B cell (primary cell): Measurements from ENCODE around the gene WBP2. TPM values are rescaled to one million over a fixed set of nuclear protein-coding genes. Genes with fewer than 3 reads are reported as not detected.

ENCODE experiments used
- ATAC-seq: fragments of 200-7000 bp; cut with Tn5 transposase; one replicate; pipeline ENCODE4 v1.10.0; 2021; ENCODE audit warnings: low read depth, mild to moderate bottlenecking, moderate number of reproducible peaks, moderate library complexity
- CTCF ChIA-PET: fragments of 350-600 bp; sonication (Branson Sonifier 250); formaldehyde crosslinking; loops from one replicate; lab custom pipeline; 2021; ENCODE audit warnings: antibody characterized with exemption, inconsistent platforms; lab: Charles Lee
- POLR2A ChIA-PET: fragments of 350-600 bp; sonication (Branson Sonifier 250); formaldehyde crosslinking; loops from one replicate; lab custom pipeline; 2021; ENCODE audit warnings: antibody characterized with exemption; lab: Charles Lee
- DNase-seq: peaks from one replicate; pipeline ENCODE4 v3.0.0; 2013
- H2AFZ ChIP-seq: 2 replicates; pipeline ENCODE4 v1.6.1; 2012; ENCODE audit warnings: mild to moderate bottlenecking, low read depth, low read length; ENCODE audit not compliant: insufficient read depth, poor library complexity, severe bottlenecking
- H3K27ac ChIP-seq, 2 donors: 1 replicate in 1 of 2; 2 replicates in 1 of 2; pipeline ENCODE4 v1.5.1; 2012 to 2013; ENCODE audit warnings: low read length in 2 of 2, mild to moderate bottlenecking in 2 of 2, moderate library complexity in 1 of 2
- H3K27me3 ChIP-seq, 4 experiments: fragments of 200-600 bp in 1 of 4; sonication (generic) in 1 of 4; replicated peaks in 1 of 4; 1 replicate in 2 of 4; 2 replicates in 2 of 4; pipeline versions ENCODE4 v1.6.1 to v1.7.0; 2013 to 2016; ENCODE audit warnings: low read length in 3 of 4, mild to moderate bottlenecking in 2 of 4, mixed read lengths in 1 of 4, moderate library complexity in 1 of 4; ENCODE audit not compliant: insufficient read depth in 4 of 4, control insufficient read depth in 3 of 4; ENCODE audit errors: control extremely low read depth in 1 of 4
- H3K36me3 ChIP-seq, 2 experiments: replicated peaks in 1 of 2; 1 replicate in 1 of 2; 2 replicates in 1 of 2; pipeline versions ENCODE4 v1.6.1 to v1.7.1; 2013; ENCODE audit warnings: low read length in 1 of 2; ENCODE audit not compliant: insufficient read depth in 2 of 2, control insufficient read depth in 1 of 2; ENCODE audit errors: control extremely low read depth in 1 of 2, extremely low read depth in 1 of 2
- H3K4me1 ChIP-seq, 2 donors: fragments of 200-600 bp in 1 of 2; sonication (generic) in 1 of 2; 1 replicate in 1 of 2; 2 replicates in 1 of 2; pipeline versions ENCODE4 v1.5.1 to v1.6.1; 2013 to 2017; ENCODE audit warnings: low read length in 2 of 2; ENCODE audit not compliant: control insufficient read depth in 2 of 2, insufficient read depth in 2 of 2
- H3K4me2 ChIP-seq: replicated peaks from 2 replicates; pipeline ENCODE3; 2012; ENCODE audit warnings: mild to moderate bottlenecking, low read depth, low read length; ENCODE audit not compliant: poor library complexity, severe bottlenecking
- H3K4me3 ChIP-seq, 5 experiments: fragments of 200-600 bp in 1 of 5; sonication (generic) in 1 of 5; 1 replicate in 3 of 5; 2 replicates in 2 of 5; pipeline versions ENCODE4 v1.5.1 to v1.7.0; 2011 to 2016; ENCODE audit warnings: low read length in 4 of 5, mild to moderate bottlenecking in 4 of 5, low read depth in 2 of 5, control low read depth in 1 of 5, moderate library complexity in 1 of 5; ENCODE audit not compliant: insufficient read depth in 1 of 5; ENCODE audit errors: control extremely low read depth in 1 of 5, extremely low read depth in 1 of 5
- H3K79me2 ChIP-seq: fragments of 200-600 bp; sonication (generic); one replicate; pipeline ENCODE4 v1.6.0; 2016; ENCODE audit warnings: low read length; ENCODE audit not compliant: control insufficient read depth, insufficient read depth
- H3K9ac ChIP-seq: fragments of 200-600 bp; sonication (generic); 2 replicates; pipeline ENCODE4 v1.6.1; 2017; ENCODE audit warnings: mild to moderate bottlenecking, low read length, moderate library complexity
- H3K9me3 ChIP-seq, 3 donors: one replicate each; pipeline versions ENCODE4 v1.6.1 to v1.7.1; 2013; ENCODE audit warnings: low read length in 2 of 3; ENCODE audit not compliant: control insufficient read depth in 2 of 3, insufficient read depth in 1 of 3; ENCODE audit errors: control extremely low read depth in 1 of 3
- H4K20me1 ChIP-seq: 2 replicates; pipeline ENCODE4 v1.6.0; 2012; ENCODE audit warnings: mild to moderate bottlenecking, low read length; ENCODE audit not compliant: insufficient read depth, control insufficient read depth, poor library complexity, severe bottlenecking
- H3K27ac Mint-ChIP-seq: one replicate; pipeline ENCODE4 v1.8.0; 2021; ENCODE audit warnings: mixed read lengths
- H3K27me3 Mint-ChIP-seq: one replicate; pipeline ENCODE4 v1.8.0; 2021; ENCODE audit warnings: mixed read lengths
- H3K4me1 Mint-ChIP-seq: one replicate; pipeline ENCODE4 v1.8.0; 2021; ENCODE audit warnings: mixed read lengths
- H3K4me3 Mint-ChIP-seq: one replicate; pipeline ENCODE4 v1.8.0; 2021; ENCODE audit warnings: mixed read lengths
- H3K9me3 Mint-ChIP-seq: one replicate; pipeline ENCODE4 v1.8.0; 2022; ENCODE audit warnings: mixed read lengths; ENCODE audit not compliant: insufficient read depth
- EZH2 ChIP-seq: IDR thresholded peaks from 2 replicates; pipeline ENCODE4 v1.6.1; 2012; ENCODE audit warnings: borderline replicate concordance, low read depth, mild to moderate bottlenecking, moderate library complexity, low read length; ENCODE audit not compliant: insufficient read depth, poor library complexity, severe bottlenecking
- WGBS: methylation state at CpG from one replicate; pipeline ENCODE4 v1.1.5; 2013; ENCODE audit warnings: missing lambda C conversion rate; ENCODE audit not compliant: insufficient coverage; 5-methylcytosine and 5-hydroxymethylcytosine counted together
- intact Hi-C: fragments of 100-400 bp; cut with micrococcal nuclease; formaldehyde crosslinking; loops from one replicate; pipeline ENCODE4 v1.10.0; 2022
- polyA plus RNA-seq: library from polyadenylated mRNA; depleted of rRNA; stranded (reverse); fragments of >200 nt; gene quantifications from 2 replicates; pipeline ENCODE4 v1.2.3, GENCODE V29; 2012
- total RNA-seq, 2 donors: library from RNA; stranded (reverse); fragments of 120-200 nt in 1 of 2; gene quantifications; 1 replicate in 1 of 2; 2 replicates in 1 of 2; pipeline versions ENCODE4 v1.2.3 to v1.2.4, GENCODE V29; 2013 to 2022
- TF ChIP-seq, protein P1 (sequence below): fragments of 200-600 bp; IDR thresholded peaks from one replicate; pipeline ENCODE4 v1.8.0; 2022; ENCODE audit warnings: antibody characterized with exemption, mild to moderate bottlenecking

The WBP2 gene
- total and polyA plus RNA-seq, 2 donors (not counting 1 experiment from before 2014, with no cell fraction given), result 88.6 to 140 TPM

DNA sequence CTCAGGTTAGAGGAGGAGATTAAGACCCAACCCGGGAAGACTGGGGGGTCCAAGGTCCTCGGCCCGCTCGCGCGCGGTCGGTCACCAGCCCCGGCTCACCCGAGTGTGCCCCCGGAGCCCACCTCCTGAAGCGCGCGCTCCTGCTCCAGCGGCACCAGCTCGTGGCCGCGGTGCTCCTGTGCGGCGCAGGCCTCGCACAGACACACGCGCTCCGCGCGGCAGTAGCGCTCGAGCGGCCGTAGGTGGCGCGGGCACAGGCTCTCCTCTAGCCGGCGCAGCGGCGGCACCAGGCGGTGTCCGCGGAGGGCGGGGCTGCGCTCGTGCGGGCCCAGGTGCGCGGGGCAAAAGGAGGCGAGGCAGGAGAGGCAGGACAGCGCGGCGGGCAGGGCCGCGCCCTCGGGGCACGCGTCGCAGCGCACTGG lies 22.6 kb upstream of the WBP2 start:
- ATAC-seq (peak; percentile 77), DNase-seq (peak; percentile 87)
- Histone ChIP-seq H4K20me1 (no peaks in the 10 kb centered on the region), H3K4me1 (peaks cover 30 to 39% of the 10 kb centered on the region in 2 donors), H3K79me2 (no peaks in the 10 kb centered on the region), H3K27ac (peak overlapping the region; percentile 44 to 55), H3K4me2 (peak overlapping the region; percentile 98), H3K27me3 (peaks cover 0 to 7% (median 1%) of the 10 kb centered on the region in 4 experiments), H3K4me3 (peak overlapping the region in 4 of 5 experiments; percentile 46 to 69 (median 52)), H2AFZ (peak overlapping the region; percentile 94), H3K9ac (peak overlapping the region; percentile 76), H3K9me3 (no peaks in the 10 kb centered on the region), H3K36me3 (no peaks in the 10 kb centered on the region)
- ChIA-PET CTCF (interaction anchor here (0.6 to 5.6 kb wide), 16 partner anchors 8 to 125 kb away, joined by 3 to 52 read pairs (median 6); partner anchors contain the start of genes GALK1, TRIM65, UNC13D and UNK), POLR2A (interaction anchor here (0.8 to 3.3 kb wide), 7 partner anchors 19 to 113 kb away, joined by 3 to 24 read pairs (median 4); partner anchors contain the start of genes GALK1, MRPL38, TRIM65 and WBP2)
- intact Hi-C loops, result loop anchor here (2.0 to 5.0 kb wide), 2 partner anchors 27 to 35 kb away; partner anchors contain the start of genes MRPL38 and UNC13D
- TF ChIP-seq EZH2, result no peak
- TF ChIP-seq, protein P1, sequence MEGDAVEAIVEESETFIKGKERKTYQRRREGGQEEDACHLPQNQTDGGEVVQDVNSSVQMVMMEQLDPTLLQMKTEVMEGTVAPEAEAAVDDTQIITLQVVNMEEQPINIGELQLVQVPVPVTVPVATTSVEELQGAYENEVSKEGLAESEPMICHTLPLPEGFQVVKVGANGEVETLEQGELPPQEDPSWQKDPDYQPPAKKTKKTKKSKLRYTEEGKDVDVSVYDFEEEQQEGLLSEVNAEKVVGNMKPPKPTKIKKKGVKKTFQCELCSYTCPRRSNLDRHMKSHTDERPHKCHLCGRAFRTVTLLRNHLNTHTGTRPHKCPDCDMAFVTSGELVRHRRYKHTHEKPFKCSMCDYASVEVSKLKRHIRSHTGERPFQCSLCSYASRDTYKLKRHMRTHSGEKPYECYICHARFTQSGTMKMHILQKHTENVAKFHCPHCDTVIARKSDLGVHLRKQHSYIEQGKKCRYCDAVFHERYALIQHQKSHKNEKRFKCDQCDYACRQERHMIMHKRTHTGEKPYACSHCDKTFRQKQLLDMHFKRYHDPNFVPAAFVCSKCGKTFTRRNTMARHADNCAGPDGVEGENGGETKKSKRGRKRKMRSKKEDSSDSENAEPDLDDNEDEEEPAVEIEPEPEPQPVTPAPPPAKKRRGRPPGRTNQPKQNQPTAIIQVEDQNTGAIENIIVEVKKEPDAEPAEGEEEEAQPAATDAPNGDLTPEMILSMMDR, result peak; percentile 73
- Mint-ChIP-seq H3K4me1 (peaks cover 35% of the 10 kb centered on the region), H3K27ac (peak overlapping the region; percentile 91), H3K27me3 (peaks cover 4% of the 10 kb centered on the region), H3K9me3 (no peaks in the 10 kb centered on the region), H3K4me3 (peak overlapping the region; percentile 90)
- WGBS, result 1% methylated on average over 56 of the region's 56 CpGs
